PC-9 (cell line): ENCODE data around the gene MANSC4.

Source experiments
- CTCF ChIP-seq: fragments of 200-600 bp; sonication (generic); conservative IDR thresholded peaks from 2 replicates; pipeline ENCODE4 v1.6.1; 2017; ENCODE audit warnings: mixed run types, antibody characterized with exemption, mild to moderate bottlenecking, moderate library complexity
- EZH2 ChIP-seq: fragments of 200-600 bp; sonication (generic); IDR thresholded peaks from 2 replicates; pipeline ENCODE4 v1.8.0; 2017; ENCODE audit warnings: antibody characterized with exemption, low read depth

- no peak for TF ChIP-seq CTCF
- TF ChIP-seq EZH2, result no peak
These were observed 6.0 kb upstream of the MANSC4 start for GRCh38 chr12:27785882-27786570.
